ENCODE measurements around the gene RETREG1.
"Not testable (repeated sequence)": the region's sequence is repeated elsewhere in the genome, so short reads cannot be mapped to it uniquely, and the experiment has no call there.

Gene RETREG1

GRCh38 chr5:16557477-16557876, 59.3 kb downstream of the RETREG1 start:
- no peak for FAIRE-seq
- no peak for DNase-seq (ENCODE audit: low spot score)

DNA sequence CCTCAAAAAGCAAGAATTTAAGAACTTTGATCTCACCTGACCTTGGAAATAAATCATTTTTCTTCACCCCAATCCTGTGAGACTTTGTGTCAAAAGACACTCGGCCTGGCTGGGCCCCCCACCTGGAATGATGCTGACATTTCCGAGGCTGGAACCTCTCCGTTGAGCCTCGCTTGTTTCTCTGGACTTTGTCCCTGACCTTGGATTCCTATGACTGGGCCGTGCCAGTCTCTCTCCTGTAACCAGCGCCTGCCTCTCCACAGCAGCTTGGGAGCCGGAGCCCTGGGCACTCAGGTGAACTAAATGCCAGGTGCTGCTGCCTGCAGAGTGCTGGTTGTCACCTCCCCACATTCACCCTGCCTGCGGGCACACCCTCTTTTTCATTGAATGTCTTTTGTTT, 62.7 kb downstream of the RETREG1 start:
- FAIRE-seq, result no peak

GRCh38 chr5:16552666-16553343, 64.0 kb downstream of the RETREG1 start:
- peak; percentile 78 for DNase-seq (ENCODE audit: low spot score)
- FAIRE-seq, result no peak

More for the DNA sequence above, 62.7 kb downstream of the RETREG1 start:
- DNase-seq (ENCODE audit: low spot score), result no peak

GRCh38 chr5:16551628-16552027, 65.2 kb downstream of the RETREG1 start:
- no peak for FAIRE-seq
- DNase-seq (ENCODE audit: low spot score), result no peak

GRCh38 chr5:16550316-16550952, 66.4 kb downstream of the RETREG1 start:
- DNase-seq (ENCODE audit: low spot score) (peak; percentile 85), FAIRE-seq (peak; percentile 98)

DNA sequence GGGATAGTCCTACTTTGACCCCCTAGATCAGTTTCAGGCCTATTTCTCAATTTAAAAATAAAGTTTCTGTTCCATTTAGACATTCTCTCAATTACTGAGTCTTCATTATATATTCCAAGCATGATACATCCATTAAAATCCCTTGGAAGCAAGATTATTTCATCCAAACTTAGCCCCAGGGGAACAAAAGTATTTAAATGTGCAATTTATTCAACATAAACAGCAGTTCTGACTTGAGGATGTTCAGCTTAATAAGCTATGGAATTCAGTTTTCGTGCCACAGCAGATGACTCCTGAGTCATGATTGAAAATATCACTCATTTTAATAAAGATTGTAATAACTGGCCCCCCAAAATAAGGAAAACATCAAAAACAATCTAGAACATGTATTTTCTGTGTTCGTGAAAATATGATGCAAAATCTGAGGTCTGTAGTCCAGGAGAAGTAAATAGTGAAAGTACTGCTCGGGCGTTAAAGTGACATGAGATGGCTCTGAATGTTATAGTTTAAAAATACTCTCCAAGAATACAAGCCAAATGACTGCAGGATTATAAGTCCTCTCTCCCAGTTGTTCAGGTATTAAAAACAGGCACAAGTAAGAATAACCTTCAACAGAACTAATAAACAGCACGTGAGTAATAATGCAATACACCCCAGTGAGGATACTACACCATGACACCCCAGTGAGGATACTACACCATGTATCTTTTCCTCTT, 67.1 kb downstream of the RETREG1 start:
- FAIRE-seq, result no peak
- no peak for DNase-seq (ENCODE audit: low spot score)

GRCh38 chr5:16548812-16549211, 68.0 kb downstream of the RETREG1 start:
- FAIRE-seq, result no peak
- no peak for DNase-seq (ENCODE audit: low spot score)

- DNase-seq (ENCODE audit: low spot score) (no peak), FAIRE-seq (no peak)
These were observed 68.7 kb downstream of the RETREG1 start for GRCh38 chr5:16548115-16548514.

- DNase-seq (ENCODE audit: low spot score) (no peak), FAIRE-seq (no peak)
These were observed 69.5 kb downstream of the RETREG1 start for GRCh38 chr5:16547200-16547842.

DNA sequence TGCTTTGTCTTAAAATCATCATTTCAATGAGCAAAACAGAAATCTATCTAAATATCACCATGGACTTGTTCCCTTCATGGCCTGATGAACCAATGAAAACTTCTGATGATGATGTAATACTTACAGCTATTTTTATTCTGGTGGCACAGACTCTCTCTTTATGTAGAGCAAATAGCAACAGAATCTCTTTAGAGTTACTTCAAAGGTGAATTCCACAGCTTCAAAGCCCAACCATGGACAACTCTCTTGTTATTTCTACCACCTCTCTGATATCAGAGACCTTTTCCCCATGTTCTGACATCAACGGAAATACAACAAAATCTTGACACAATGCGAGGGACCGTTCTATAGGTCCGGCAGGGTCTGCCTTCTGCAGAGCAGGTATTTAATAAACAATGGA, 70.1 kb downstream of the RETREG1 start:
- FAIRE-seq (no peak), DNase-seq (ENCODE audit: low spot score) (no peak)

GRCh38 chr5:16544607-16545374, 72.0 kb downstream of the RETREG1 start:
- FAIRE-seq, result no peak
- no peak for DNase-seq (ENCODE audit: low spot score)

GRCh38 chr5:16543206-16543605, 73.6 kb downstream of the RETREG1 start:
- not testable (repeated sequence) for DNase-seq (ENCODE audit: low spot score); FAIRE-seq

- FAIRE-seq (no peak), DNase-seq (ENCODE audit: low spot score) (no peak)
These were observed 74.6 kb downstream of the RETREG1 start for GRCh38 chr5:16542236-16542635.

- not testable (repeated sequence) for FAIRE-seq
These were observed 75.2 kb downstream of the RETREG1 start for GRCh38 chr5:16541592-16541991.

DNA sequence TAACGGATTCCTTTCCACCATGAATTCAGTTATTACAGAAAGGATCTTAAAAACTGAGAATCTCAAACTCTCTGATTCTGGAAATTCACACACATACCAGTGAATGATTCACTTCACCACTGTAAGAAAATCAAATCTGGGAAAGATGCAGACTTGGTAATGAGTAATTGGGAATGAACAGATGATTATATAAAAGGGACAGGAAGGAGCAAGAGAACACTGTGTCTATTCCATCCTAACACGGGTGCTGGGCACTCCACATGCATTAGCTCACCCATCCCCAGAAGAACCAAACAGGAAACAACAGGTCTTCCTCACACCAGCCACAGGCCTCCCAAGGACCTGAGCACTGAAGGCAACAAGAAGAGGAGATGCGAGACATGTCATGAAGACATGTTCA, 76.4 kb downstream of the RETREG1 start:
- no peak for FAIRE-seq
- DNase-seq (ENCODE audit: low spot score), result peak; percentile 48

More at GRCh38 chr5:16541592-16541991, 75.2 kb downstream of the RETREG1 start:
- DNase-seq (ENCODE audit: low spot score), result not testable (repeated sequence)

DNA sequence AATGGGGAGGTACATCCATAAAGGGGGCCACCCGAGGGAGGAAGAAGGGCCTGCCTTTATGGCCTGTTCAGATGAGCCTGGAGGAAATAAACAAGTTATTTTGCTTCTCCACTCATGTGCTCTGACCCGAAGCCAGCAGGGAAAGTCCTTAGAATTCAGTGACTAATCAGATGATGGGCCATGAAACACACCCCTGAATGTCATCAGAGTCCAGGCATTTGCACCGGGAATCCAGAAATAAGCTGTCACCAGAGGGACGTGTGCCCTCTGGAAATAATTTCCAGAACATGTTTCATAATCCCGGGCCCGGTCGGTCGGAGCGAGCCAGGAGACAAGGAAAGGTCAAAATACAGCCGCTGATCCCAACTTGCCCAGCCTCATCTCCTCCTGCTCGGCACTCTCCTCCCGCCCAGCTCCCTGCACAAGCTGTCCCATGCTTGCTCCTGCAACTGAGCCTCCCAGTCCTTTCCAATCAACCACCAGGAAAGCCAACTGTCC, 77.6 kb downstream of the RETREG1 start:
- no peak for FAIRE-seq
- peak; percentile 62 for DNase-seq (ENCODE audit: low spot score)

DNA sequence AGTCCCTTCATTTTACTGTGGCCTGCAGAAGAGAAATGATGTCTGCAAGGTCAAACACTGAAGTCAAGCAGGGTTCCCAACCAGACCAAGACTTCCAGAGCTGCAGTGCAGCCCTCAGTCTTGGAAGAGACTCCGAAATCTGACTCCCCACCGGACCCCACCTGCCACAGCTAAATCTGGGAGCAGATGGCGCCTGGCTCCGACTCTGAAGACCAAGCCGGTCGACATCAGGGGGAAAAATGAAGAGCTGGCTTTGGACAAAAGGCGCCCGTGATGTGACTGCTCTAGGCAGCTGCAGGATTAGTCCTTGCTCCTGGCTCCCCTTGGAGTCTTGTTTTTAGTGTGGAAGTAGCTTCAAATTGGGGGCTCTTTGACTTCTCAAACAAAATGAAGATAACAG, 78.8 kb downstream of the RETREG1 start:
- no peak for DNase-seq (ENCODE audit: low spot score)
- FAIRE-seq, result no peak

DNA sequence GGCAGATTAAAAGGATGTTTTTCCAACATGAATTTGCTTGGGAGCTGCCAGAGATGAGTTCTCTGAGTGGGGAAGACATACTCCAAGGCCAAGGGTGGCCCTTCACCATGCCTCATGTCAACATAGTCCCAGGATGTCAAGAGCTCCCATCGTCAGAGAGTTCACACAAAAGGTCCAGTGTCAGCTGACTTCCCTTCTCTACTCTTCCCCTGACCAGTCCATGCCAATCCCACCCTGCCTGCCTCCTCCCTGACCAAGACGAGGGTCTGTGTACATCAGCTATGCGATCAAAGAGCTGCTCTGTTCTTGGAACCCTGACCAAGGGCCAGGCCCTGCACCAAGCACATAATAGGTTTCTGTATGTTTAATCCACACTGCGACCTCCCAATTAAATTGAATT, 80.0 kb downstream of the RETREG1 start:
- FAIRE-seq, result no peak
- DNase-seq (ENCODE audit: low spot score), result no peak

DNA sequence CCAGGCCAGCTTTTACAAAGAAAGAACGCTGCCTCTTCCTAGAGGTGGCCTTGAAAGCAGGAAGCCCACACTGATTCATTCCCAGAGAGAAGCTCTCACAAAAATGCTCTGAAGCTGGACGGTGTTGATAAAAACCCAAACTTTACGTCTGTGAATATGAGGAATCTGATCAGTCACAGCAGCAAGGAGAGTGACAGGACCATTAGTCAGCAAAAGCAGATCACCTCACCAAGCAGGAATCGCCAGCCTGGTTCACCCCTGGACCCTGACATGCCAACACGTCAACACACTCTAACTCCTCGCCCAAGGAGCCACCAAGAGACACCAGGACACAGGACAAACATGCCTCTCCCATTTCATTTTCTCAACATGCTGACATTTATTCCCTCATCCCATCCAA, 80.6 kb downstream of the RETREG1 start:
- peak; percentile 23 for FAIRE-seq
- peak; percentile 25 for DNase-seq (ENCODE audit: low spot score)

GRCh38 chr5:16534280-16534679, 82.5 kb downstream of the RETREG1 start:
- FAIRE-seq (no peak), DNase-seq (ENCODE audit: low spot score) (no peak)

GRCh38 chr5:16531063-16531648, 85.6 kb downstream of the RETREG1 start:
- FAIRE-seq, result no peak

More at GRCh38 chr5:16531063-16531648, 85.6 kb downstream of the RETREG1 start:
- DNase-seq (ENCODE audit: low spot score), result no peak
